Activated CD4-positive, alpha-beta memory T cell treated with anti-CD3 and anti-CD28 coated beads for 36 hours (primary cell): ENCODE results near the gene KIF26B. TPM values are rescaled to one million over a fixed set of nuclear protein-coding genes. Genes with fewer than 3 reads are reported as not detected.

ENCODE experiments used
- CTCF ChIA-PET: fragments of 350-600 bp; sonication (Branson Sonifier 250); formaldehyde crosslinking; loops from one replicate; lab custom pipeline; 2021; ENCODE audit warnings: antibody characterized with exemption, inconsistent platforms; lab: Charles Lee
- POLR2A ChIA-PET: fragments of 350-600 bp; sonication (Branson Sonifier 250); formaldehyde crosslinking; loops from one replicate; lab custom pipeline; 2021; ENCODE audit warnings: antibody characterized with exemption; lab: Charles Lee
- DNase-seq: peaks from one replicate; pipeline ENCODE4 v3.0.0-alpha.2; 2020
- H3K27ac Mint-ChIP-seq: one replicate; pipeline ENCODE4 v1.8.0; 2021; ENCODE audit warnings: mixed read lengths
- H3K27me3 Mint-ChIP-seq: one replicate; pipeline ENCODE4 v1.8.0; 2021; ENCODE audit warnings: mixed read lengths
- H3K36me3 Mint-ChIP-seq: one replicate; pipeline ENCODE4 v1.8.0; 2021; ENCODE audit warnings: mixed read lengths
- H3K4me1 Mint-ChIP-seq: one replicate; pipeline ENCODE4 v1.8.0; 2021; ENCODE audit warnings: low read depth, mixed read lengths
- H3K4me3 Mint-ChIP-seq: one replicate; pipeline ENCODE4 v1.8.0; 2021; ENCODE audit warnings: mild to moderate bottlenecking, mixed read lengths
- H3K9me3 Mint-ChIP-seq: one replicate; pipeline ENCODE4 v1.8.0; 2021; ENCODE audit warnings: mixed read lengths
- intact Hi-C: fragments of 100-400 bp; cut with micrococcal nuclease; formaldehyde crosslinking; loops from one replicate; pipeline ENCODE4 v1.15.1; 2023
- total RNA-seq, 2 experiments: library from RNA; stranded (reverse); gene quantifications; one replicate each; pipeline ENCODE4 v1.2.3, GENCODE V29; 2021

Gene KIF26B
- total RNA-seq, 2 experiments from 2014 or later = not detected

DNA sequence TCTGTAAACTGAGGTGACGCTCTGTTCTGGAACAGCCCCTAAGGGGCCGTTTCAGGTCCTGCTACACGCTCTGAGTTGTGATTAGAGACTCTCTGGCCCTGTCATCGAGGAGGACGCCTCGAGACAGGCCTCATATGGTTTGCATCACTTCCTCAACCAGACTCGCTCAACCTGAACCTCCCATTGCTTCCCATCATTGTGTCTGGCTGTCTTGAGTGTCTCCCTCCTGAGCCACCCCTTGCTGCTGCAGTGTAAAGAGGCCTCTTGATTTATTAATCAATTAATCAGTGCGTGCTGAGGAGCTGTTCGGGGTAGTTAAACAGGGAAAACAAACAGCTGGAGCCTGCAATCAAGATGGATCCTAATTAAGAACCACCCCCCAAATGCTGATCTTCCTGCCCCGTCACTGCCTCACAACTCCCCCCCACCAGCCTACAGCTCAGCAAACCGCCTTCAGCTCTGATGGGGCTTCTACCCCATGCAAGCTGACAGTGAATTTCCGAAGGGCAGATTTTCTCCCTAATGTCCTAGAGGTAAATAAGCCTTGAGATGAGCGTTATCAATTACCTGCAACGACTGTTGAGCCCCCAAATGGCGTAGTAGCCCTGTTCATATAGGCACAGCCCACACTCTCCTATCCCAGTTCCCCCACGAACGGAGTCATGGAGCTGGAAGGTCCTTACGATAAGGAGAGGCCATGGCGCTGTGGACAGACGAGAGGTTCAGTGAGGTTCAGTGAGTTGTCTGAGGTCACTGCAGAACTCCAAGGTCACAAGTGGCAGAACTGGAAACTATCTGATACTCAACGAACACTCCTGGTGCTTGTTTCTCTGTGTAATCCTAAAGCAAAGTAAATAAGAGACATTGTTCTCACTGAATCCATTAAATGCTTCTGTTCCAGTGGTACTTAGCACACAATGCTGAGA lies 210.6 kb downstream of the KIF26B start:
- CTCF ChIA-PET = no interaction called here

DNA sequence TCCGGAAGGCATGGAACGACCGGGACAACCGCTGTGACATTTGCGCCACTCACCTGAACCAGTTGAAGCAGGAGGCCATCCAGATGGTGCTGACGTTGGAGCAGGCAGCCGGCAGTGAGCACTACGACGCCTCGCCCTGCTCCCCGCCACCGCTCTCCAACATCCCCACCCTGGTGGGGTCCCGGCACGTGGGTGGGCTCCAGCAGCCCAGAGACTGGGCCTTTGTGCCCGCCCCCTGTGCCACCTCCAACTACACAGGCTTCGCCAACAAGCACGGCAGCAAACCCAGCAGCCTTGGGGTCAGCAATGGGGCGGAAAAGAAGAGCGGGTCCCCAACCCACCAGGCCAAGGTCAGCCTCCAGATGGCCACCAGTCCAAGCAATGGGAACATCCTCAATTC lies 212.1 kb downstream of the KIF26B start:
- Mint-ChIP-seq H3K27me3 (no peaks in the 10 kb centered on the region), H3K27ac (no peak overlapping the region), H3K9me3 (no peaks in the 10 kb centered on the region), H3K36me3 (no peaks in the 10 kb centered on the region), H3K4me1 (no peaks in the 10 kb centered on the region), H3K4me3 (no peak overlapping the region)
- ChIA-PET CTCF (no interaction called here), POLR2A (no interaction called here)
- no peak for DNase-seq
- intact Hi-C loops = no loop called here

More for the DNA sequence above, 210.6 kb downstream of the KIF26B start:
- no peaks in the 10 kb centered on the region for H3K4me1 Mint-ChIP-seq
- no peaks in the 10 kb centered on the region for H3K36me3 Mint-ChIP-seq
- no peaks in the 10 kb centered on the region for H3K27me3 Mint-ChIP-seq
- H3K27ac Mint-ChIP-seq = no peak overlapping the region
- H3K9me3 Mint-ChIP-seq = no peaks in the 10 kb centered on the region
- no peak overlapping the region for H3K4me3 Mint-ChIP-seq
- DNase-seq = no peak
- POLR2A ChIA-PET = no interaction called here
- intact Hi-C loops = no loop called here

DNA sequence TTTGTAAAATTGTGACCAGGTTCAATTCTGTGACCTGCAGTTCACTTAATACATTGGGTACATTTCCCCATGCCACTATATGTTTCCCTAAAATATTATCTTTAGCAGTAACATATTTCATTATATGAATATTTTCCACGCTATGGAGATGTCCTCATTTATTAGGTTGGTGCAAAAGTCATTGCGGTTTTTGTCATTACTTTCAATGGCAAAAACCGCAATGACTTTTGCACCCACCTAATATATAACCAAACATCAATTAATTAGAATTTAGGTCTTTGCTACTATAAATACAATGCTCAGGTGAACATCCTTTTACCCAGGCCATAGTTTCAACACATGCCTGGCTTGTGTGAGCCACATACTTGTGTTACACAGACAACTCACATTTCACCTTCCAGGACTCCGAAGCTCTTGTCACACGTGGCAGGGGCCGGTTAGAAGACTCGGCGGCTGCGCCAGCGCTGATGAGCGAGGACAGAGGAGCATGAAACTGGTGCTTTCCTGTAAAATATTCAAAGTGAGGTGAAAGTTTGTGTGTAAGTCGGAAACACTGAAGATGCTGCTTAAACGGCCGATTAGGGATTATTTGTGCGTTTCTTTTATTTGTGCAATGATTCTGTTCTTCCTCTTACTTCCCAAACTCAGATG lies 215.5 kb downstream of the KIF26B start:
- ChIA-PET POLR2A (interaction anchor here (0.6 kb wide), 1 partner anchor 465 kb away, joined by 5 read pairs; no protein-coding TSS in a partner anchor), CTCF (no interaction called here)
- H3K27ac Mint-ChIP-seq = no peak overlapping the region

DNA sequence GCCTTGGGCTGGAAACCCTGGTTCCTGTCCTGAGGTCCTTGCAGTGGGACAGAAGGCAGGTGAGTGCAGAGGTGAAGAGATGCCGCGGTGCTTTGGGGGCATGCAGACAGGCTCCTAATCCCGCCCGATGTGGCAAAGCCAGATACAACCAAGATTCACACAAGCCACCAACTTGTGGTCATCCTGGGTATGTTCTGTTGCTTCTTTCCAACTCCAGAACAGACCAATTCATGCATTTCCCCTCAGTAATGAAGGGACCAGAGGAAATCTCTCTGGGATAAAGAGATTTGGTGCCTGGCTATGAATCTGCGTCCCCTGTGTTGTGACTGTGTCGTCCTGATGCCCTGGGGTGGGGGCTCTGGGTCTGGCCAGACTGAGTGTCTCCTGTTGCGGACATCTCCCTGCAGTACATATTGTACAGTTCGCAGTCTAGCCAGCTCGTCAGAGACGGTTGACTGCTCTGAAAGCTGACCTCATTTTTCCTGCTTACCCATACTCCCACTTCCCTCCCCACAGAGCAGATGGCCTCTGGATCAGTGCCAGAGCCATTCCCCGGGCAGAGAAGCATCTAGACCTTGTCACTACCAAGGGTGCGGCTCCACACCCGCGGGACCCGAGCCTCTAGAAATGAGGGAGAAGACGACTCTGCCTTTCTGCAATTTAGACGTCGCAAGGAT lies 216.3 kb downstream of the KIF26B start:
- intact Hi-C loops = no loop called here
- CTCF ChIA-PET = no interaction called here
- no peak for DNase-seq

More for the DNA sequence above, 215.5 kb downstream of the KIF26B start:
- Mint-ChIP-seq H3K9me3 (no peaks in the 10 kb centered on the region), H3K27me3 (no peaks in the 10 kb centered on the region), H3K4me3 (no peak overlapping the region), H3K4me1 (no peaks in the 10 kb centered on the region), H3K36me3 (no peaks in the 10 kb centered on the region)
- intact Hi-C loops = no loop called here
- no peak for DNase-seq

DNA sequence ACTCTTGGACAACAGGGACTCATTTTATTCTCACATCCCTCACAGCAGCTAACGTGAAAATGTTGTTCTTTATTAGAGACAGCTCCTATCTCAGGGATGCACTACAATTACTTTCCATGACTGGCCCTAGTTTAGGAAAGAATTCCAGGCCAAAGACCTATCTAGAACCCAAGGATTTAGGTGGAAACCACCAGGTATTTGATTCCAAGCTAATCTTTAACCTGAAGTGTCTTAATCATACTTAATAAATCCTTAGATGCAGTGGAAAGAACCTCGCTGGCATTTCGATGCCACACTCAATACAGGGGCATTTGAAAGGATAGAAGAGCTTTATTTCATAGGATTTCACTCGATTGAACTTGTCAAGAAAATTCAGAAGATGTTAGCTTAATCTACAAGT lies 218.3 kb downstream of the KIF26B start:
- intact Hi-C loops = no loop called here

More for the DNA sequence above, 216.3 kb downstream of the KIF26B start:
- H3K27me3 Mint-ChIP-seq = peaks cover under 1% of the 10 kb centered on the region
- no peaks in the 10 kb centered on the region for H3K36me3 Mint-ChIP-seq
- POLR2A ChIA-PET = interaction anchor here (0.6 kb wide), 1 partner anchor 465 kb away, joined by 5 read pairs; no protein-coding TSS in a partner anchor
- no peak overlapping the region for H3K4me3 Mint-ChIP-seq
- no peak overlapping the region for H3K27ac Mint-ChIP-seq
- H3K9me3 Mint-ChIP-seq = no peaks in the 10 kb centered on the region
- no peaks in the 10 kb centered on the region for H3K4me1 Mint-ChIP-seq

DNA sequence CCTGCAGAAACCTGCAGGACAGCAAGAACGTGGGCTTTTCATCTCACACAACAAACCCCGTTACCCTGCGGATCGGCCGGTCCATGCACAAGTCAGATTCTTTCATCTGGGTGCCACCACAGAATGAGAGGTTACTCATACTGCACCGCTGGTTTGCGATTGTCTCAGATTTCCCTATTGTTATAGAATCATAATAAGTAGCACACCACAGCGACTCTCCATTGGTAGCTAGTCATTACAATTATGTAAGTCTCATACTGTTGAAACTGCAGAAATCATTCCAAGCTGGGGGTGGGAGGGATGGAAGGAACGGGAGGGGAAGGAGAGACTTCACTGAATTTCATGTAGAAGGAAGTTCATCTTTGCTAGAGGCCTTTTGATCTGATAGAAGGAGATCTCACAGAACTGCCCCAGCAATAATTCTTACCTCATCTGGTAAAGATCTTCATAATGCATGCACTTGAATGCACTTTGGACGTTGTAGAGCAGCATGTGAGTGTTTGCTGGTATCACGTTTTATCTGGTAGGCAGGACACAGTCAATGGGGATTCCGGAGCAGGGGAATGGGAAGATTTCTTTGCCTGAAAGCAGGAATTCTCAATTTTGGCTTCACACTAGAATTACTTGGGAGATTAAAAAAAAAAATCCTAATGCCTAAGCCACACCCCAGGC lies 221.1 kb downstream of the KIF26B start:
- Mint-ChIP-seq H3K4me3 (no peak overlapping the region), H3K27ac (no peak overlapping the region), H3K36me3 (no peaks in the 10 kb centered on the region), H3K4me1 (peaks cover 6% of the 10 kb centered on the region), H3K9me3 (no peaks in the 10 kb centered on the region), H3K27me3 (peaks cover 4% of the 10 kb centered on the region)
- ChIA-PET CTCF (no interaction called here), POLR2A (no interaction called here)
- intact Hi-C loops = no loop called here
- DNase-seq = no peak

More for the DNA sequence above, 218.3 kb downstream of the KIF26B start:
- CTCF ChIA-PET = interaction anchor here (0.6 kb wide), 1 partner anchor 19 kb away, joined by 3 read pairs; no protein-coding TSS in a partner anchor
- Mint-ChIP-seq H3K4me1 (peaks cover 6% of the 10 kb centered on the region), H3K27ac (no peak overlapping the region), H3K4me3 (no peak overlapping the region), H3K27me3 (peaks cover 4% of the 10 kb centered on the region), H3K9me3 (no peaks in the 10 kb centered on the region), H3K36me3 (no peaks in the 10 kb centered on the region)
- POLR2A ChIA-PET = no interaction called here
- DNase-seq = no peak

DNA sequence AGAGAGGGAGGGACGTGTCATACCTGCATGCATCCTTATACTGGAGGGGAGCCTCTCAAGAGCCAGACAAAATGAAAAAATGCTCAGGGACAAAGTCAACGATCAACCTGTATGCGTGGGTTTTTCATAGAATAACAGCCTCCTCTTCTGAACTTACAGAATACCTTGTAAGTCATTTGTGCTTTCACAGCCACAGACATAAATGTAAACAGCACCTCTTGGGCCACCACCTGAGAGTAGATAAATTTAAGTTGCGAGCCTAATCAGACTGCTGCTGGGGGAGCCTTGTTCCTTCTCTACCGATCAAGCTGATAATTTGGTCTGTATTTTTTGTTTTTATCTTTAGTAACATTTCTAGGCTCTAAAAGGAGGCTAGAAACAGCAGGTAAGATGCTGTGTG lies 223.1 kb downstream of the KIF26B start:
- CTCF ChIA-PET = no interaction called here
- Mint-ChIP-seq H3K36me3 (no peaks in the 10 kb centered on the region), H3K9me3 (no peaks in the 10 kb centered on the region), H3K27me3 (peaks cover 4% of the 10 kb centered on the region), H3K4me3 (no peak overlapping the region), H3K27ac (no peak overlapping the region), H3K4me1 (peaks cover 6% of the 10 kb centered on the region)
- POLR2A ChIA-PET = no interaction called here
- DNase-seq = no peak
- intact Hi-C loops = no loop called here

DNA sequence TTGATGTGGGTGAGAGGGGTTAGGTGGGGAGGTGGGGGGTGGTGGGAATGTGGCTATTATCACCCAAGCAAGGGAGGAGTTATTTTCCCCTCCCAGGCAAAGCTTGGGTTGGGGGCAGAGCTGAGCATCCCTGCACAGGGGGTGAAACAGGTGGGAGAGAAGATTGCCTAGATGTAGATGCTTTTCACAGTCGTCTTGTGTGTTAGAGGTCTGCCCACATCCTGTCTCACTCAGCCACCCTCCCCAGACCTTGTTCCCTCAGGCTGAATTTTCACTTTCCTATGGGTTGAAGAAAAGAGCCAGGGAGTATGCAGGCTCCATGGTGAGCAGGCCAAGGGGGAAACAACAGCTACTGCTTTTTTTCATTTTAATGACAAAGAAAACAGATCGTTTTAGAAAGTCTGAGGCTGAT lies 223.5 kb downstream of the KIF26B start:
- H3K9me3 Mint-ChIP-seq = no peaks in the 10 kb centered on the region
- H3K27ac Mint-ChIP-seq = no peak overlapping the region
- no peaks in the 10 kb centered on the region for H3K36me3 Mint-ChIP-seq
- no peak for DNase-seq
- peaks cover 4% of the 10 kb centered on the region for H3K27me3 Mint-ChIP-seq
- CTCF ChIA-PET = no interaction called here
- no peak overlapping the region for H3K4me3 Mint-ChIP-seq
- intact Hi-C loops = no loop called here
- POLR2A ChIA-PET = no interaction called here
- H3K4me1 Mint-ChIP-seq = peaks cover 6% of the 10 kb centered on the region

DNA sequence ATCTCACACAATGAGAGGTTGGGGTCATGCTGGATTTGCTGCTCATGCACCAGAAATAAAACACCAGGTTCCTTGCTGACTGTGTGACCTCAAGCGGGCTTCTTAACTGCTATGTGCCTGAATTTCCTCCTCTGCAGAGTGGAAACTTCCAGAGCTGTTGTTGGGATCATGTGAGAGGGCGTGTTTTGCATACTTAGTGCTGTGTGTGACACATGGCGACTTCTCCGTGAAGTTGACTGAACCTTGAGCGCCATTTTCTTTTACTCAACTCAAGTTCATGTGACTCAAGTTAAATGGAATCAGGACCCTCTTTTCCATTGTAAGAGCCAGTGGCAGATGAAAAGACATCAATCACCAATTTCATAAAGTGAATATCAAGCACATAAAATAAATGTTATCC lies 224.0 kb downstream of the KIF26B start:
- Mint-ChIP-seq H3K4me1 (peaks cover 6% of the 10 kb centered on the region), H3K36me3 (no peaks in the 10 kb centered on the region), H3K27ac (no peak overlapping the region), H3K27me3 (peaks cover 4% of the 10 kb centered on the region), H3K9me3 (no peaks in the 10 kb centered on the region), H3K4me3 (no peak overlapping the region)
- ChIA-PET POLR2A (no interaction called here), CTCF (no interaction called here)
- no peak for DNase-seq
- intact Hi-C loops = no loop called here

DNA sequence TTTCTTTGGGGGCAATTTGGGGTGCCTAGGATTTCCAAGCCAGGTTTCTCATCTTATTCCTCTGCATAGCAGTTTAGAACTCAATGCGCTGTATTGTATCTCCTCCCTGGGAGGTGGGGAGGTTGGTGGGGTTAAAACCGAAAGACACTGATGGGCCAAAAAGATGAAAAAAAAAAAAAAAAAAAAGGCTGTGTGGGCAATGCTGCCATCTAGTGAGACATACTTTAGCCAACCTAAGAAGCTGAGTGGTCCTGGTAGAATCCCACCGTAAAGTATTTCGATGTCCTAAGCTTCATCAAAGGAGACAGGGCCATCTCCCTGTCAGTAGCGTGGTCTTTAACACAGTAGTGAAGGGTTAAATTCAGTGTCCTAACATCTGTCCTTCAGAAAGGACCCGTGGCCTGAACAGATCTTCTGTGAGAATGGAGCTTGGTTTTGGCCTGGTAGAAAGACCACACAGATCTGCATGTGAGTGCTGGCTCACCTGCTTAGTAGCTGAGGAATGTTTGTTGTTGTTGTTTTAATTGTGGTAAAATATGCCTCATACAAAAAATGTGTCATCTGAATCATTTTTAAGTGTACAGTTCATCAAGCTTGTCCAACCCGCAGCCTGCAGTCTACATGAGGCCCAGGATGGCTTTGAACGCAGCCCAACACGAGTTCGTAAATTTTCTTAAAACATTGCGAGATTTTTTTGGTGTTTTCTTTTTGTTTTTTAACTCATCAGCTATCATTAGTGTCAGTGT lies 226.2 kb downstream of the KIF26B start:
- ChIA-PET CTCF (interaction anchor here (1.0 kb wide), 1 partner anchor 227 kb away, joined by 4 read pairs; no protein-coding TSS in a partner anchor), POLR2A (no interaction called here)
- no peak overlapping the region for H3K27ac Mint-ChIP-seq
- H3K36me3 Mint-ChIP-seq = no peaks in the 10 kb centered on the region
- DNase-seq = no peak
- H3K4me1 Mint-ChIP-seq = peaks cover 6% of the 10 kb centered on the region
- no peak overlapping the region for H3K4me3 Mint-ChIP-seq
- no peaks in the 10 kb centered on the region for H3K9me3 Mint-ChIP-seq
- H3K27me3 Mint-ChIP-seq = peaks cover 5% of the 10 kb centered on the region
- intact Hi-C loops = loop anchor here (2.0 kb wide), 1 partner anchor 228 kb away; no protein-coding TSS in a partner anchor

DNA sequence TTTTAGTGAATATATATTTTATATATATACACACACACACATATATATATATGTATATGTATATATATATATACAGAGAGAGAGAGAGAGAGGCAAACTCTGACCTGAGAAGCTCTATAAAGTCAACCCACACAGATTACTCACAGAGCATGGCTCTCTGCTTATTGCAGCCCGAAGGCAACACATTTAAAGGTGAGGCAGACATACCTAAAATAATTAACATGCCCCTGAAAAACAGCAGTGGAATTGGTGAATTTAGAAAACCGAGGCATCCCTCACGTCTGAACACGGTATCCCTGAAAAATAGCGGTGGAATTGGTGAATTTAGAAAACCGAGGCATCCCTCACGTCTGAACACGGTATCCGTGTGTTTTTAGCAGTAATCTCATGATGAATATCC lies 228.2 kb downstream of the KIF26B start:
- Mint-ChIP-seq H3K4me3 (no peak overlapping the region), H3K36me3 (no peaks in the 10 kb centered on the region), H3K27me3 (peaks cover 2% of the 10 kb centered on the region), H3K27ac (no peak overlapping the region), H3K9me3 (no peaks in the 10 kb centered on the region), H3K4me1 (peaks cover under 1% of the 10 kb centered on the region)
- intact Hi-C loops = no loop called here
- ChIA-PET POLR2A (no interaction called here), CTCF (no interaction called here)
- DNase-seq = no peak
